IPS-18c (cell line): Measurements from ENCODE around the gene KLRC2.
"Not testable (repeated sequence)": the region's sequence is repeated elsewhere in the genome, so short reads cannot be mapped to it uniquely, and the experiment has no call there.

ENCODE experiments used
- H3K4me3 ChIP-seq: 2 replicates; pipeline ENCODE4 v1.7.0; 2013; ENCODE audit warnings: low read depth, mild to moderate bottlenecking, low read length, moderate library complexity; ENCODE audit not compliant: insufficient read depth
- H3K9me3 ChIP-seq: one replicate; pipeline ENCODE4 v1.6.1; 2013; ENCODE audit warnings: mild to moderate bottlenecking, low read length, moderate library complexity; ENCODE audit not compliant: control insufficient read depth, insufficient read depth

Gene KLRC2

DNA sequence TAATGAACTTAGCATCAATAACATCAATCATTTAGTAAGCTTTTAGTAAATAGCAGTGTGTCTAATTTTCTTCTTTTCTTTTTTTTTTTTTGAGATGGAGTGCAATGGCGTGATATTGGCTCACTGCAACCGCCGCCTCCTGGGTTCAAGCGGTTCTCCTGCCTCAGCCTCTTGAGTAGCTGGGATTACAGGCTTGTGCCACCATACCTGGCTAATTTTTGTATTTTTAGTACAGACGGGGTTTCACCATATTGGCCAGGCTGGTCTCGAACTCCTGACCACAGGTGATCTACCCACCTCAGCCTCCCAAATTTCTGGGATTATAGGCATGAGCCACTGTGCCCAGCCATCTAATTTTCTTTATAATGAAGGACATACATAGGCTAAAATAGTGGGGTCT, 48.3 kb downstream of the KLRC2 start:
- not testable (repeated sequence) for H3K9me3 ChIP-seq, H3K4me3 ChIP-seq

DNA sequence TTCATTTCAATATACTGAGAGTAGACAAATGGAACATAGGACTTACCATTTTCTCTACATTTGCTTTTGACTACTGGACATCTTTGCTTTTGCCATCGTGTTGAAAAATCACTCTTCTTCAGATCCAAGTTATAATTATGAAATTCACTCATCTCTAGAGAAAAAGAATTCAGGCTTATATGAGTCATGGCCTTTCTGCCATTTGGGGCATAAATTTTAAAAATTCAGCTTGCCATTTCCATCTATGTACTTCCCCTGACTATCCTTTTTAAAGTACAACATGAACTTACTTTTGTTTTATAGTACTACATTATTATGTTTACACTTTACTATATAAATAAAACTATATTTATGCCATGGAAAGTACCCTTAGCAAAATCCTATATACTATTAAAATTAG, 49.0 kb downstream of the KLRC2 start:
- no peaks in the 10 kb centered on the region for H3K9me3 ChIP-seq
- no peak overlapping the region for H3K4me3 ChIP-seq

DNA sequence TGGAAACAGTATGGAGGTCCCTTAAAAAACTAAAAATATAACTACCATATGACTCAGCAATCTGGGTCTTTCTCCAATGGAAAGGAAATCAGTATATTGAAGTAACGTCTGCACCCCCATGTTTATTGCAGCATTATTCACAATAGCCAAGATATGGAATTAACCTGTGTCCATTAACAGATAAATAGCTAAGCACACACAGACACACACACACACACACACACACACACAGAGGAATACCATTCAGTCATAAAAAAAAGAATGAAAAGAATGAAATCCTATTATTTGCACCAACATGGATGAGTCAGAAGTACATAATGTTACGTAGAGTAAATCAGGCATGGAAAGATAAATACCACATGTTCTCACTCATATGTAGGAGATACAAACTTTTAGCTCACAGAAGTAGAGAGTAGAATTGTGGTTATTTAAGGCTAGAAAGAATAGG, 50.6 kb downstream of the KLRC2 start:
- H3K4me3 ChIP-seq: no peak overlapping the region

DNA sequence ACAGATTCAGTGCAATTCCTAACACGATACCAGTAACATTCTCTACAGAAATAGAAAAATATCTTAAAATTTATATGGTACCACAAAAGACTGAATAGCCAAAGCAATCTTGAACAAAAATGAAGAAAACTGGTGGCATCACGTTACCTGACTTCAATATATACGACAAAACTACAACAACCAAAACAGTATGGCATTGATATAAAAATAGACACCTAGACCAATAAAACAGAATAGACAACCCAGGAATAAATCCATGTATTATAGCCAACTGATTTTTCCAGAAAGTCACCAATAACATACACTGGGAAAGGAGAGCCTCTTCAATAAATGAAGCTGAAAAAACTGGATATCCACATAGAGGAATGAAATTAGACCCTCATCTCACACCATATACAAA, 51.6 kb downstream of the KLRC2 start:
- no peaks in the 10 kb centered on the region for H3K9me3 ChIP-seq
- no peak overlapping the region for H3K4me3 ChIP-seq

More for the DNA sequence above, 50.6 kb downstream of the KLRC2 start:
- no peaks in the 10 kb centered on the region for H3K9me3 ChIP-seq

DNA sequence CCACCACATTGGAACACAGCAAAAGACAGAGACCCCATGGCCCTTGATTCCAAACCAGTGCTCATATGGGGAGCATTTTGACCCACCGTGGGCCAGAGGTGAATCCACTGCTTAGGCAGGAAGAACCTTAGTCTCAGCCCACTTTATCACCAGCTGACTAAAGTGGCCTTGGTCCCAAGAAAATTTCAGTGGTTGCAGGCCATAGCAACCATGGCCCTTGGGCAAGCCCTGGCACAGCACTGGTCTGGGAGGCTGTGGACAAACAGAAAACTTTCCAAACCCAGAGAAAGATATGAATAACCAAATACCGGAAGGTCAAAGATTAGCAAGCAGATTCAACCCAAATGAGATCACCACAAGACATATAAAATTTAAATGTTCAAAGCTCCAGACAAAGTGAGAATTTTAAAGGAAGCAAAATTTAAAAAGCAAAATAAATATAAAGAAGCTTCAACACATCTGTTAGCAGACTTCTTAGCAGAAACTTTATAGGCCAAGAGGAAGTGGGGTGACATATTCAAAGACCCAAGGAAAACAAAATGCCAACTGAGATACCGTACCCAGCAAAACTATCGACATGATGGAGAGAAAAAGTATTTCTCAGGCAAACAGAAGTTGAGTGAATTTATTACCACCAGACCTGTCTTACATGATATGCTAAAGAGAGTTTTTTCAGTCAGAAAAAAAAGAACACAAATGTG, 53.7 kb downstream of the KLRC2 start:
- Histone ChIP-seq H3K9me3 (no peaks in the 10 kb centered on the region), H3K4me3 (no peak overlapping the region)
